OCI-LY1 (cell line): ENCODE results near the gene ARHGAP24.

Experiments used
- EZH2 ChIP-seq: fragments of 200-600 bp; sonication (generic), shearing (Covaris generic); IDR thresholded peaks from 2 replicates; pipeline ENCODE4 v1.8.0; 2017; ENCODE audit warnings: borderline replicate concordance, mixed run types, mild to moderate bottlenecking, antibody characterized with exemption, low read length, moderate library complexity, mixed read lengths
- TF ChIP-seq, protein P1 (sequence below): fragments of 200-600 bp; sonication (generic), shearing (Covaris generic); IDR thresholded peaks from 2 replicates; pipeline ENCODE4 v1.5.1; 2017; ENCODE audit warnings: mild to moderate bottlenecking, antibody characterized with exemption, low read length, moderate library complexity, mixed read lengths

DNA sequence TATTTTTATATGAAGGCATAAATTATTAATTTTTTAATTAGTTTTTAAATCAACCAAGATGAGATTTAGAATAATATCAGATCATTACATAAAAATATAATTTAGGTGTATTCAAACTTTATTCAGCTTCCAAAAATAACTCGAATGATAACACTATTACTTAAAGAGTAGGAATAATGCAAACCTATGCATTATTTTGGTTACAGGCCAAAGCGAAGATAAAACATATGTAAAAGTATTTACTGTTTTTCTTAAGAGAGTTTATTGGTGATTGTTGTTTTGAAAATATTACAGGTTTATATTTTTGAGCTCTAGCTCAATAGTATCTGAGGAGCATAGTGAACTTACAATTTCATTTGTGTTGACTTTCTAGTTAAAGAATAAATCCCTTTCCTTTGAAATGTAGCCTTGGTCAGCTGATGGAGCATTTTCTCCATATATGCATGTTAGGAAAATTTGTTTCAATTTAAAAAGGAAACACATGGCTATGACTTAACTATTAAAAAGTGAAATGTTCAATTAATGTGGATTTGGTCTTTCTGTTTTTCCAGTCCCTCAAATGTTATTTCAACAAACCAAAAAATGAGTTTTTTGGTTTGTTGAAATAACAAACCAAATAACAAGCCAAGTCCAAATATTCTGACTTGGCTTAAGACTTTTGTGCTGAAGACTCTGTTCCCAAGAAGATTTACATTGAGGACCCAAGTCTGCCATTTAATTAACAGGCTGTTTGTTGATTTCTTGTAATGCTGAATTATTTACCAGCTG is 346.9 kb downstream of the ARHGAP24 start:
- TF ChIP-seq, protein P1, sequence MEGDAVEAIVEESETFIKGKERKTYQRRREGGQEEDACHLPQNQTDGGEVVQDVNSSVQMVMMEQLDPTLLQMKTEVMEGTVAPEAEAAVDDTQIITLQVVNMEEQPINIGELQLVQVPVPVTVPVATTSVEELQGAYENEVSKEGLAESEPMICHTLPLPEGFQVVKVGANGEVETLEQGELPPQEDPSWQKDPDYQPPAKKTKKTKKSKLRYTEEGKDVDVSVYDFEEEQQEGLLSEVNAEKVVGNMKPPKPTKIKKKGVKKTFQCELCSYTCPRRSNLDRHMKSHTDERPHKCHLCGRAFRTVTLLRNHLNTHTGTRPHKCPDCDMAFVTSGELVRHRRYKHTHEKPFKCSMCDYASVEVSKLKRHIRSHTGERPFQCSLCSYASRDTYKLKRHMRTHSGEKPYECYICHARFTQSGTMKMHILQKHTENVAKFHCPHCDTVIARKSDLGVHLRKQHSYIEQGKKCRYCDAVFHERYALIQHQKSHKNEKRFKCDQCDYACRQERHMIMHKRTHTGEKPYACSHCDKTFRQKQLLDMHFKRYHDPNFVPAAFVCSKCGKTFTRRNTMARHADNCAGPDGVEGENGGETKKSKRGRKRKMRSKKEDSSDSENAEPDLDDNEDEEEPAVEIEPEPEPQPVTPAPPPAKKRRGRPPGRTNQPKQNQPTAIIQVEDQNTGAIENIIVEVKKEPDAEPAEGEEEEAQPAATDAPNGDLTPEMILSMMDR = no peak
- TF ChIP-seq EZH2 = no peak
